GM21723 (cell line): ENCODE measurements around the gene SYNDIG1.

Source experiments
- ATAC-seq: cut with Tn5 transposase; IDR thresholded peaks from one replicate; pipeline ENCODE4 v1.9.1; 2021; ENCODE audit warnings: mild to moderate bottlenecking, moderate library complexity; ENCODE audit not compliant: unreplicated experiment

Gene SYNDIG1

GRCh38 chr20:24672181-24672880 is 202.9 kb downstream of the SYNDIG1 start:
- no peak for ATAC-seq

- ATAC-seq, result no peak
These were observed 203.7 kb downstream of the SYNDIG1 start for GRCh38 chr20:24672886-24673677.

GRCh38 chr20:24673678-24674570 is 204.5 kb downstream of the SYNDIG1 start:
- ATAC-seq, result no peak

DNA sequence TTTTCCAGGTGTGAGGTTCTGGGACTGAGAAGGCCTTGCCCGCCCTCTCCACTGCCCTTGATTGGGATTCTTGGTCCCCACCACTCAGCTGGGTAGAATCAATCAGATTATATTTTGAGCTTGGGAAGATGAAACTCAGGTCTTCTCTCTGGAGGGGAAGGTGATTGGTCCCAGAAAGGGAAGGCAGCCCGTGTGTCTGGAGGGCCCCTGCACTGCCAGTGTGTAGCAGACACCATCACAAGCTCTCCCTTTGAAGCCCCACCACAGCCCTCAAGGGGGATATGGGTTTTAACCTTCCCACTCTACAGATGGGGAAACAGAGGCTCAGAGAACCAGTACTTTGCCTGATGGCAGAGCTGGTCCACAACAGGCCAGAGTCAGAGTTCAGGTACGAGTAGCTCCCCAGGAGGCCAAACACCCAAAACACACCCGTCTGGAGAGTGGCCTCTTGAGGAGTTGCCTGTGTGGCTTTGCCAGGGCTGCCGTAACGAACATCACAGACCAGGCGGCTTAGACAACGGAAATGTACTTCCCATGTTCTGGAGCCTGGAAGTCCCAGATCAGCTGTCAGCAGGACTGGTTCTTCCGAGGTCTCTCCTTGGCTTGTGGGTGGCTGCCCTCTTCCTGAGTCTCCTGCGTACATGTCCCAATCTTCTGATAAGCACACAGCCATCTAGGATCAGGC is 205.6 kb downstream of the SYNDIG1 start:
- ATAC-seq, result no peak

DNA sequence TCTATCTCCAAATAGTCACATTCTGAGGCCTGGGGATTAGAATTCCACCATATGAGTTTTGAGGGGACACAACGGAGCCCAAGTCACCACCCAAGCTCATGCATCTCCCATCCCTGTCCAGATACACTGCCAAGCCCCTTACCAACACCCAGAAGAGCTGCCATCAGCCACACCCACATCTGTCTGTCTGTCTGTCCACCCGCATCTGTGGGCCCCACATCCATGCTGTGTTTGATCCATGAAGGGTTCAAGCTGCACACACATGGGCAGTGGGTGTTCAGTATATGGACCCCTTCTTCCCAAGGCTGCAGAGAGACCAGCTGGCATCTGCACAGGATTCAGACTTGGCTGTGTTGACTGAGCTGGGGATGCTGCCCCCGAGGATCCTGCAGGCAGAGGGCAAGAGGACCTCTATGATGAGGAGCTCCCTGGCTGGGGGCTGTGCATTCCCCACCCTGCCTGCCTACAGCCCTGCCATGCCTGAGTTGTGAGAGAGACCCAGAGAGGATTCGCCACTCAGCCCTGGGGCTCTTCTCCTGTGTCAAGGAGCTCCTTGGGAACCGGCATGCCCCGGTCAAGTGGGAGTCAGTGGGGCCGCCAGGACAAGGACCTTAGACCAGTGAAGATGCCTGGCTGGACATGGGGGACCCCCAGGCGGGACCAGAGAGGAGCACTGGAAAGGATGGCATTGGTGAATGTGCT is 206.4 kb downstream of the SYNDIG1 start:
- no peak for ATAC-seq

- no peak for ATAC-seq
These were observed 207.0 kb downstream of the SYNDIG1 start for GRCh38 chr20:24676353-24676977.

DNA sequence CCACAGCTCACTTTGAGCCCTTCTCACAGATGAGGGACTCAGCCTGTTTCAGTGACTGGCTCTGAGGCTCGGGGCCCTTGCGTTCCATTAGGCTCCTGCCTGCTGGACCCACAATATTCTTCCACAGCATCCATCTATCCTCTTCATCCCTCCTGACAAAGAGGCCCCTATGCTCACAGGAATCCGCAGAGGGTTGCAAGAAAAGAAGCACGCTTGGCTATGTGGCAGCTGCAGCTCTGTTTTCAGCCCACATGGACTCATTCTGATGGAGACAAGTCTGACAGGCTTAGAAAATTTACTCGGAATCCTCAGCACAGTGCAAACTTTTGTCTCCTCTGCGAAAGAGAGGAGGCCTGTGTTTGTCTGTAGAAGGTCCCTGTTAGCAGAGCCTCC is 207.5 kb downstream of the SYNDIG1 start:
- no peak for ATAC-seq

DNA sequence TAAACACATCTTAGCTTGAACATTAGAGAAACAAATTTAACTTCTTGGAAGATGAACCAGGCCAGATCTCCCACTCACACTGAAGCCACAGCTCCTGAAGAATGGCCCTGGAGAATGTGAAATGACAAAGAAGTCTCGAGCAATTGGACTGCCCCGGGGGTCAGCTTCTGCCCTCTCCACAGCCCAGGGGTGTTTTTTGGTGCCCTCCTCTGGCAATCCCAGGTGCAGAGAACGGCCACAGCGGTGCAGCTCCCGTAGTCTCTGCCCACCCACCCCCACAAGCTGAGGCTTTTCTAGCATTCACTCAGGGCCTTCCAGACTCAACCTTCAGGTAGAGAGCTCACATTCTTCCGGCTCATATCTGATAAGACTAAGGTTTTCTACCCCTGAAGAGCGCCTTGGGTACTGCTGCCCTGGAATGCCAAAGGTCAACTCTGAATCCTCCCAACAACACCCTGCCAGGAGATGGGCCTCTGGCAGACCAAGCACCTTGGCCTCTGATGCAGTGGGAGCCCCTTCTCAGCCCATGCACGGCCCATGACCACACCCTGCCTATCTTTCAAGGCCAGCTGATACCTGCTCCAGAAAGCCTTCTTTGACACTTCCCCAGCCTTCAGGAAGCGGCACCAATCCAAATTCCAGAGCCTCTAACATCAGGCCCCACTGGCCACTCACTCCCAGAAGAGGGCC is 208.3 kb downstream of the SYNDIG1 start:
- no peak for ATAC-seq

DNA sequence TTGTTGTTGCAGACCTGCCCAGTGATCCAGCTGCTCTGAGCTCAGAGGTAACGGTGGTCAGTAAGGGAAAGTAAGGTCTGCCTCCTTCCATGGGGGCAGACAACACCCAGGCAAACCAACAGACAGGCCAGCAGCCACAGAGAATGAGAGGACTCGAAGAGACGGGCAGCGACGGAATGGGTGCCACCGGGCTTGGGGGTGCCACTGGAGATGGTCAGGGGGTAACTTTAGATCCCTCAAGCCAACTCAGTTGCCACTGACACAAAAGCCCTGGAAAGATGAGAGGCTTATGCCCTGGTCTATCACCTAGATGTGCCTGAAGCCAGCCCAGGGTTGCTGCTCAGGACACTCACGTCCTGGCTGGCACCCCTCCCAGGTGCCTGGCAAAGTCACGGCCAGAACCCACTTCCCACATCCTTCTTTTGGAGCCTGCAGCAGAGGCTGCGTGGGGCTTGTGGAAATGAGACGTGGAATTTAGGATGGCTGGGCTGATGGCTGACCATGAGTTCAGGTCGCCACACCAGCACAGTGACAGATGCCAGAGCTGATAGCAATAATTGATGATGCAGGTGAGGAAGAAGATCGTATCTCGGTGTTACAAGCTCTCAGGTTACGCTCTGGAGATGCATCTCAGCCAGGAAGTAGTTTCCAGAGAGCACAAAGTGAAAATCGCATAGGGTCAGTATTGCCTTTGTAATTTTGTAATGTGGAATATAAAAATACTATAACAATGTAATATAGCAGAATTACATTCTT is 209.1 kb downstream of the SYNDIG1 start:
- ATAC-seq, result no peak

DNA sequence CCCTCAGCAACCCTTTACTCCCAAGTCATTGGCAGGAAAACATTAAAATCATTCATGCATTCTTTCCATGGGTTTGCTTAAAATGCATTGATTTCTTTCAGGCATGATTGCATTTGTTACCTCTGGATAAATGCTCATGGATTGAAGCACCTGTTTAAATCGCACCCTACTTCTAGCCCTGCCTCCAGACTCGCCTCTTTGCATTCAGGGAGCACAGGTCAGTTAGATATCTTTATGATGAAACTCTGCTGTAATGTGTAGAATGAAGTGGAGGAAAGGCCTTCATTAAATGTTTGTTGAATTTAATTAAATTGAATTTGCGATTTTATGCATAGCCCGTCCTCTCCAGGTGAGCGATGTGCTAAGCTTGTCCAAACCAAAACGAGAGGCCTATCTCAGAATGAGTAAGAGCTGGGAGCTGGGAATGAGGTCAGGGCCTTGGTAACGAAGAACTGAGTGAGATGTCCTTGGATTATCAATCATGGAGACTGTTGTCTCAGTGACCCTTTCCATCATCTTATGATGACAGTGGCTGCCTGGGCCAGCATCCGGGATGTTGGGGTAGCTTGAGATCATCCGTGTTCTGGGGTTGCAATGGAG is 210.1 kb downstream of the SYNDIG1 start:
- ATAC-seq, result no peak

- ATAC-seq, result no peak
These were observed 212.4 kb downstream of the SYNDIG1 start for GRCh38 chr20:24681634-24682495.

GRCh38 chr20:24682496-24682985 is 213.1 kb downstream of the SYNDIG1 start:
- ATAC-seq, result no peak

- no peak for ATAC-seq
These were observed 214.2 kb downstream of the SYNDIG1 start for GRCh38 chr20:24683676-24684075.

DNA sequence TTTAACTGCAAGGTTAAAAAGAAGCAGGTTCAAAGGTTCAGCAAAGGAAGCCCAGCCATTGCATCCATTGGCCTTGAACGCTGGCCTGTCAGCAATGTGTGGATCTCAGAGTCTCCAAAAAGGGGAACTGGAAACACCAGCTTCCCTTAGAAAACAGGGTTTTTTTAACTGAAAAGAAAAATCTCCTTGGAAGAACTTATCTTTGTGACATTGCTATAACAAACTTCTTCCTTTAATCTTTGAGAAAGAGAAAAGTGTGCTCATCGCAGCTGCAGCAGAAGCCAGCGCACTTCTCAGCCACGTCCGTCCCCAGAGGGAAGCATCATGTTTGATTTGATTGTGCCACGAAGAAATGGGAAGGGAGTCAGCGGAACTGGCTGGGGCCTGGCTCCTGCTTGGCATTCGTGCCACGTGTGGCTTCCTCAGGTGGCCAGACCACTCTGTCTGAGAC is 215.0 kb downstream of the SYNDIG1 start:
- ATAC-seq, result no peak

DNA sequence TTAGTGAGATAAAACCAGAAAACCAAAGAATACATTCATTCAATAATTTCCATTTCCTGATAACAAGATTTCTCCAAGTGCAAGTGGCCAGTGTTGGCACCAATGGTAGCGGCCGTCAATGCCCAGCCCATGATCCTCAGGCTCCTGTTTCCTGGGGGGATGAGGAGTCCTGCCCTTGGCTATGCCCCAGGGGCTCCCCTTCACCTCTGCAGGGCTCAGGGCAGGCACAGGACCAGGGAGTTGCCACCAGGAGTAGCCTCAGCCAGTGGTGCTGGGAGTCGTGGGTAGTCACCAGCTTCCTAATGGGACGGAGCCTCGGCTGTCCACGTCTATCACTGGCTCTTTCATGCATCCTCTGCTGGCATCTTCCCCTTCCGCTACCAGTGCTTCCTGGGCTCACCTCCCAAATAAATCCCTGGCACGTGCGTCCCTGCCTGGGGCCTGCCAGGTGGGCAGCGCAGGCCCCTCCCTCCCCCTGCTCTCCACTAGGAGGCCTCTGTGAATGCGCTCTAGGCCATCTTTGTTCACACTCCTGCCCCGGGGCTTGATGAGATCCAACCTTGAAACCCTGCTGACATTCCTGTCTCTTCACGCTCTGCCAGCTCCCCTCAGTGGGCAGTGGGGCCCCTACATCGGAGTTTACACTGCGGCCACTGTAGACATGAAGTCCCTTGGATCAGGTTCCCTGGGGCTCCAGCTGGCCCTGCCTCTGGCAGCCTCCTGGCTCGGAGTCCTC is 215.7 kb downstream of the SYNDIG1 start:
- no peak for ATAC-seq

DNA sequence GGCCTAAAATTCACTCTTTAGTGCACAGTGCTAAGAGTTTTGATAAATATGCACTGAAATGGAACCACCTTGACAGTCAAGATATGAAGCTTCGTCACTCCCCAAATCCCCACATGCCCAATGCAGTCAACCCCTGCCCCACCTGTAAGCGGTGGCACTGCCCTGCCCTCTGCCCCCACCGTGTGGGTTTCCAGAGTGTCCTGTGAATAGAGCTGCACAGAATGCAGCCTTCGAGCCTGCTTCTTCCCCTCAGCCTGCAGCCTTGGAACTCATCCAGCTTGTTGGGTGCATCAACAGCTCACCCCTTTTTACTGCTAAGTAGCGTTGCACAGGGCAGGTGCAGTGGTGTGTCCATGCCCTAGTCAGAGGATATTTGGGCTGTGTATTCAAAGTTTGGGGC is 216.3 kb downstream of the SYNDIG1 start:
- ATAC-seq, result no peak
